NOMO-1 (cell line): ENCODE measurements around the gene GARIN5B.

Experiments used
- DNase-seq, 2 experiments: peaks; one replicate each; lab custom pipeline; 2025; ENCODE audit not compliant: unreplicated experiment in 2 of 2; lab: John Stamatoyannopoulos, UW

The GARIN5B gene

GRCh38 chr19:55352549-55353145 is 10.4 kb downstream of the GARIN5B start:
- no peak for DNase-seq

DNA sequence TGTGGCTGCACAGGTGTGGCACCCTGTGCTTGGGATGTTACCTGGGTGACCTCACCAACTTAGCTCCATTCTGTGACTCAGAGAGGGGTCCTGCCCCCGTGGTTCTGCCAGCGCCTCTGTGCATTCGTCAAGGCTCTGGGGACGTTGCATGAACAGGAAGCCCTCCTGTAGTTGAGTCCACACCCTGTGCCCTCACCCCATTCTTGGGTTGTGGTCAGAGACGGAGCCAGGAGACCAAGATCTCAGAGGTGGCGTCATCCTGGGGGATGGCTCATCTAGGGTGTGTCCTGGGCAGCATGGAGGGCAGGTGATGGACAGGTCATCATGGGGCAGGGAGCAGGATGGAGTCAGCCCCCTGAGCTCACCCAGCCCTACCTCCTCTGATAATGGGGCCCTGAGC is 11.0 kb downstream of the GARIN5B start:
- DNase-seq: no peak

- no peak for DNase-seq
These were observed 12.3 kb downstream of the GARIN5B start for GRCh38 chr19:55350620-55351315.

DNA sequence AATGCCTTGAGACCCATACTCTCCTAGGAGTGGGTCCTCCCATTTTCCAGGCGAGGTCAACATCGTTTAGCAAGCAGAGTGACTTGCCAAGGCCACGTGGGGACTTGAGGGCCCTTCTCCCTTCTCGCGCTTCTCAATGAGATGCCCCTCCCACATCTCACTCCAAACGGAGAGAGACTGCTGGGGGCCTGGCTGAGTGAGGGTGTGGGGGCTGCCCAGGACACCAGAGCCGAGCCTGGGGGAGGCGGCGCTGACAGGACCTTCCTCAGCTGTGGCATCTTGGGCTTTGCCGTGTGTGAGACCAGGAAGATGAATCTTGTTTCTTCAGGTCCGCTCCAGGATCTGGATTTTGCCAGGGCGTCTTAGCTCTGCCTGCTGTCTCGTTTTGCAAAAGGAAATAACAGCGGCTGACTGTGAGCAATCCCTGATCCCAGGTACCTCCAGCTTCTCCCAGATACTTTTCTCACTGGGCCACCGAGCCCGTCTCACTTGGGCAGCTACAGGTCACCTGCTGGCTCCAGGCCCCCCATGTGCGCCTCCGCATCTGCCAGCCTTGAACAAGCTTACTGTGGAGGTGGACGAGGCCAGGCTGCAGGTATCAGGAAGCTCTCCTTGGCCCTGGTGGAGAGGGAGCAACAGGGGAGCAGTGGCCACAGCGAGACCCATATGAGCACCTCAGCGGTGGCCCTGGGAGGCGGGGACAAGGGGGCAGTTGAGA is 14.6 kb downstream of the GARIN5B start:
- DNase-seq: no peak

- no peak for DNase-seq
These were observed 15.5 kb downstream of the GARIN5B start for GRCh38 chr19:55347442-55348009.

DNA sequence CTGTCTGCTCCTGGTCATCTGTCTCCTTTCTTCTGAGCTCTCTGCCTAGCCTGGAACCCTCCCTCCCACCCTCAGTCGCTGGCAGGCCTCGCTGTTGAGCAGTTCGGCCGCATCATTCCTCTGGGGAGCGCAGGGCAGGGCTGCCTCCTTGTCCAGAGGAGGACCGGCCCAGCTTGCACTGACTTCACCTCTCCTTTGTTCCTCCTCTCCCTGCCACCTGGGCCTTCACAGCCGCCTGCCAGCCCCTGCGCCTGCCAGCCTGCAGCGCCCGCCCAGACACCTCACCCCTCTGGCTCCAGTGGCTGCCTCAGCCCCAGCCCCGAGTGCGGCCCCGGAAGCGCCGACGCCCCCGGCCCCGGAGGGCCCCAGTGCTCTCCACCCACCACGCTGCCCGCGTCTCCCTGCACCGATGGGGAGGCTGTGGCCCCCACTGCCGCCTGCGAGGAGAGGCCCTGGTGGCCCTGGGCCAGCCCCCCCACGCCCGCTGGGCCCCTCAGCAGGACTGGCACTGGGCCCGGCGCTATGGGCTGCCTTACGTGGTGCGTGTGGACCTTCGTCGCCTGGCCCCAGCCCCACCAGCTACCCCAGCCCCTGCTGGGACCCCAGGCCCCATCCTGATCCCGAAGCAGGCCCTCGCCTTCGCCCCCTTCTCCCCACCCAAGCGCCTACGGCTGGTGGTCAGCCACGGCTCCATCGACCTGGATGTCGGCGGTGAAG is 16.2 kb downstream of the GARIN5B start:
- no peak for DNase-seq

DNA sequence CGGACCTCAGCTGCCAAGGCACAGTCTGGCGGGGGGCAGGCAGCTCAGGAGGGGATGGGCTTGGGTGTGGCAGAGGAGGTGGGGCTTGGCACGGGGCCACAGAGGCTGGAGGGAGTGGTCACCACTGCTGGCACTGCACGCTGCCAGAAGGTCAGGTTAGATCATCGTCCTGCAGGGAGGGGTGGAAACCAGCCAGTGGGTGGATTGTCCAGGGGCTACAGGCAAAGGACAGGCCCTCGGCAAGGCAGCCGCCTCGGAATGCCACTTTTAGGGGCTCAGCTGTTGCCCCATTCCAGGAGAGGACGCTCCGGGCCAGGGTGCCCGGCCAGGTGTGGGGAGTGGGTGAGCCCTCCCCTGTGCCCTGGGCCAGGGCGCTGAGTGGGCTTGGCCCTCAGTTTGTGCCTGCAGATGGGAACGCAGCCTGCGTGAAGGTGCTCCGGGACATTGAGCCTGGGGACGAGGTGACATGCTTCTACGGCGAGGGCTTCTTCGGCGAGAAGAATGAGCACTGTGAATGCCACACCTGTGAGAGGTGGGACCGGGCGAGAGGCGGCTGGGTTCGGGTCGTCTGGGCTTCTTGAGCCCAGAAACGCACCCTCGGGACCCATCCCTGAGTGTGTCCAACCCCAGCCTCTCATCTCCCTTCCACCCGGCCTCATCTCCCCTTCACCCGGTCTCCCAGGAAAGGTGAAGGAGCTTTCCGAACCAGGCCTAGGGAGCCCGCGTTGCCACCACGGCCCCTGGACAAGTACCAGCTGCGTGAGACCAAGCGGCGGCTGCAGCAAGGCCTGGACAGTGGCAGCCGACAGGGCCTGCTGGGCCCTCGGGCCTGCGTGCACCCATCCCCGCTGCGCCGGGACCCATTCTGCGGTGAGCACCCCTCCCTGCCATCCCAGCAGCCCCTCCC is 17.0 kb downstream of the GARIN5B start:
- no peak for DNase-seq

- no peak for DNase-seq
These were observed 17.8 kb downstream of the GARIN5B start for GRCh38 chr19:55345101-55345817.

GRCh38 chr19:55344444-55344843 is 18.6 kb downstream of the GARIN5B start:
- DNase-seq: no peak

GRCh38 chr19:55341595-55342531 is 21.2 kb downstream of the GARIN5B start:
- no peak for DNase-seq

GRCh38 chr19:55341171-55341588 is 21.9 kb downstream of the GARIN5B start:
- peak; percentile 24 to 28 for DNase-seq

DNA sequence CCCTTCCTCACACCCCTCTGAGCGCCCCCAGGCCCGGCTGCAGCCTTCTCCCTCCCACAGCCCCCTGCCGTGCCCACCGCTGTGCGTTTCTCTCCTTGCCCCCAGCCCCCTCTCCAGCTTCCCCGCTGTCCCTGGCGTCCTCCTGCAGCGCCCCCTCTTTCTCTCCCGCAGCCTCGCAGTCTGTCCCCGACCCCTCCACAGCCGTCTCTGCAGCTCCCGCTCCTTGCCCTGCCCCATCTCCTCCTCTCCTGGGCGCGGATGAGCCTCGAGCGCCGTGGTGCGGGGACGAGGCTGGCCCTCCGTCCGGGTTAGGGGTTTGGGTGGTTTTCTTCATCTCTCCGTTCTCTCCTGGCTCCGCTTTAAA is 22.3 kb downstream of the GARIN5B start:
- peak in 1 of 2 experiments; percentile 22 for DNase-seq

DNA sequence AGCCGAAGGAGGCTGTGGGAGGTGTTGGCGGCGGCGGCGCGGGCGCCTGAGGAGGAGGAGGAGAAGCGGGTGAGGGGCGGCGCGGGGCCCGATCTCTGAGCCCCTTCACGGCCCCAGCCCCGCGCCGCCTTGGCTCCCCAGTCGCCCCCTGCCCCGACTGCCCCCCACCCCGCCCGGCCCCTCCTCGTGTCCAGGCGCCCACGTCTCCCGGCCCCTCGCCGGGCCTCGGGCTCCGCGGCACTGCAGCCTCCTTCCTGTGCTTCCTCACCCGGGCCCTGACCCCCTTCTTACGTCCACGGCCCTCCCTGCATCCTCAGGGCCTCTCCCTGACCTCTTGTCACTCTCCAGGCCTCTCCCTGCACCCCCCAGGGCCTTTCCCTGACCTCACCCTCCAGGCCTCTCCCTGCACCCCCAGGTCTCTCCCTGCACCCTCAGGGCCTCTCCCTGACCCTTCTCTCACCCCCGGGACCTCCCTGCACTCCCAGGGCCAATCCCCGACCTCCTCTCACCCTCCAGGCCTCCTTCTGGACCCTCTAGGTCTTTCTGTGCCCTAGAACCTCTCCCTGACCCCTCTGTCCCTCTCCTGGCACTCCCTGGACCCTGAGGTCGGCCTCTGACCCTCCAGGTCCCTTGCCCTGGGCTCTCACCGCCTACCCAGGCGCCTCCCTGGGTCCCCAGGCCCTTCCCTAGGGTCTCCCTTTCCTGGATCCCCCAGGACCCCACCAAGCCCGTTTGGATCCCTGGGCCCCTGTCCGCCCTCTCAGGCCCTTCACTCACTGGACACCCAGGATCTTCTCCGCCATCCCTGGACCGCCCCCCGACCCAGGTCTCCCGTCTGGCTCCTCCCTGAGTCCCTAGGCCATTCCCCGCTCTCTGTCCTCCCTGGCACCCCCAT is 22.9 kb downstream of the GARIN5B start:
- no peak for DNase-seq

DNA sequence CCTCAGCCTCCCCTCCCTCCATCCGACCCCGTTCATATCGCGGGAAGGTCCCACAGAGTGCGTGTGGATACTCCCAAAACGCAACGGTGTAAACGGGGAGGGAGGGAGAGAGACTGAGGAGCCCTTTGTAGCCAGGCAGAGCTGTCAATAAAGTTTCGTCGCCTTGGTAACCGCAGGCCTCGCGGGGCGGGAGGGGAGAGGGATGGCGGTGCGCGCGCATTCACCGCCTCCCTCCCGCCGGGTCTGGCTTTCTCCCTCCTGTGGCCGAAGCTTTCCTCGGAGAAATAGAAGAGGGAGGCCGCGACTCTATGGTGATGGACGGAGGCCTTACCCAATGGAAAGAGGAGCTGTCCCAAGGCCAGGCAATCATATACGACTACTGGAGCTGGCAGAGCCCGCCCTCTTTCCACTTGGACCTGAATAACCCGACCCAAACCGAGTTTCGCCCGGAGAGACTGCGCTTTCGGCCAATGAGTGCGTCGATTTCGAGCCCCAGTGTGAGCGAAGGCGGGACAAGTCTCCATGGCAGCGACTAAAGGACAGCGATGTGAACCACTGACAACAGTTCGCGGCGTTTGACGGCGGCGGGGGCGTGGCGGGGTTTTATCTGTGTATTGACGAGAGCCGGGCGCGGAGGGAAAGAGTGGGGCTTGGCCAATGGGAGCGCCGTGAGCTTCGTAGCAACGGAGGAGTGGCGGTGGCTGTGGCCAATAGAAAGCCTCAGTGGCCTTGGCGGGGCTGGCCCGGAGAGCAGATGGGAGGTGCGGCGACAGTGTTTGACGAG is 23.8 kb downstream of the GARIN5B start, which contains the start of gene KMT5C:
Gene KMT5C, plus strand, starts transcription at position 772 of the 784 bp plus-strand sequence. CDS start 2,061 bp downstream, outside the sequence.
- DNase-seq: peak; percentile 100

DNA sequence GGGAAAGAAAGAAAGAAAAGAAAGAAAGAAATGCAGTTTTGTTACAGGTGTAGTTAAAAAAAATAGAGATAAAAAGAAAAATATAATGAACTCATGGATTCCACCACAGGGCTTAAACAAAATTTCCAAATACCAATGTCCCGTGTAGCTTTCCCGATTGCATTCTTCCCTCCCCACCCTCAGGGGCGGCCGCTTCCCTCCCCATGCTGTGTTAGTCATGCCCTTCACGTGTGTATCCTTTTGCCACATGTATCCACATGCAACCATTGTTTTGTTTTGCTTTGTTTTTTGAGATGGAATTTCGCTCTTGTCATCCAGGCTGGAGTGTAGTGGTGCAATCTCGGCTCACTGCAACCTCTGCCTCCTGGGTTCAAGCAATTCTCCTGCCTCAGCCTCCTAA is 27.0 kb downstream of the GARIN5B start:
- no peak for DNase-seq

DNA sequence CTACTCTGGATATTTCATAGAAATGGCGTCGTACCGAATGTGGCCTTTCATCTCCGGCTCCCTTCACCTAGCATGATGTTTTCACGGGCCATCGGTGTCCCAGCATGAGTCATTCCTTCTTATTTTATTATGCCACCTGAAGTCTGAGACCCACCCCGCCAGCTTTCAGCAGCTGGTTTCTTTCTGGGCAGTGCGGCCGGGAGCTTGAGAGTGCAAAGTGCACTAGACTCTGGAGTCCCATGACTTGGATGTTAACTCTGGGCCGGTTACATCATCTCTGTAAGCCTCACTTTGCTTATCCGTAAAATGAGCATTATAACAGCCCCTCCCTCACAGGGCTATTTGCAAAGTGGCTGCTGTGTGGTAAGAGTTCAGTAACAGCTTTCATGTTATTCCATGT is 29.2 kb downstream of the GARIN5B start:
- DNase-seq: no peak
